Neural progenitor cell (in vitro differentiated cells): Measurements from ENCODE around the gene KIF25.

Experiments used
- CTCF ChIP-seq: fragments of 200-600 bp; sonication (generic); IDR thresholded peaks from 2 replicates; pipeline ENCODE4 v1.5.1; 2017; ENCODE audit warnings: antibody characterized with exemption, mild to moderate bottlenecking
- EZH2phosphoT487 ChIP-seq: fragments of 200-600 bp; sonication (generic); IDR thresholded peaks from 2 replicates; pipeline ENCODE4 v1.6.1; 2017; ENCODE audit warnings: antibody characterized with exemption

DNA sequence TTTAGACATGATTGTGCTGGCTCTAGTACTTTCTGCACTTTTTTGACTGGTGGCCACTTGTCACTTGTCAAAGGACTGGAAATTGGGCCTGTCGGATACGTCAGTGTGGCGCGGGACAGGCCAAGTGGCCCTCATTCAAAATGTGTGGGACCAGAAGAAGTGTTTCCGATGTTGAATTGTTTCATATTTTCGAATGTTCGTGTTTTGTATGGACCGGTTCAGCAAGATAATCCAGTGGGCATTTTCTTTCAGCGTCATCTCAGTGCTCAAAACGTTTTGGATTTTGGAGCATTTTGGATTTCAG is 3.5 kb downstream of the KIF25 start:
- no peak for TF ChIP-seq CTCF
- TF ChIP-seq EZH2phosphoT487: no peak
